HG03520 (cell line): ENCODE measurements around the gene TRIB2.
A peak's percentile ranks its signal among the peaks of the same experiment; 100 is the strongest.
"Not testable (repeated sequence)": the region's sequence is repeated elsewhere in the genome, so short reads cannot be mapped to it uniquely, and the experiment has no call there.

Source experiments
- ATAC-seq: cut with Tn5 transposase; IDR thresholded peaks from one replicate; pipeline ENCODE4 v1.9.1; 2021; ENCODE audit warnings: mild to moderate bottlenecking, moderate library complexity; ENCODE audit not compliant: unreplicated experiment

TRIB2 gene

GRCh38 chr2:12716282-12717190 is at the start of gene TRIB2:
TSS of gene TRIB2 (plus strand) at chr2:12716936. CDS start at chr2:12718308, 1,372 bp downstream.
- peak; percentile 59 for ATAC-seq

GRCh38 chr2:12669036-12669435 is 47.7 kb upstream of the TRIB2 start:
- ATAC-seq, result no peak

- no peak for ATAC-seq
Observed at GRCh38 chr2:12672711-12673315, 43.9 kb upstream of the TRIB2 start.

GRCh38 chr2:12674644-12675328 is 42.0 kb upstream of the TRIB2 start:
- no peak for ATAC-seq

GRCh38 chr2:12675352-12675795 is 41.4 kb upstream of the TRIB2 start:
- no peak for ATAC-seq

DNA sequence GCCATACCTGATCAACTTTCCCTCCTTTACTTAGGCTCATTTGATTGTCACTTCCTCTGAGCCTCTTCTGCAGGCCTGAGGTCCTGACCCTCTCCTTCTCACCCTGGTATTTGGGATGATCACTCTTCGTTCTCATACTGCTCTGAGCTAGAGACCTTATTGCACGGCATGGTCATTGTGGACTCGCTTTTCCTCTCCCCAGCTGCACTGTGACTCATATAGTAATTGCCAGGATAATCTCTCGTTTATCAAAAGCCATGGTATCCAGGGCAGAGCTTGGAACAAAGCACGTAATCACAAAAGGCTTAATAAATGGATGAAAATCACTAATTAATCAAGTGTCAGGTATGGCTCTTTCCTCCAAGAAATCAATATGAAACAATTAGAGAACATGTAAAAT is 40.9 kb upstream of the TRIB2 start:
- ATAC-seq, result no peak

GRCh38 chr2:12676771-12677170 is 40.0 kb upstream of the TRIB2 start:
- no peak for ATAC-seq

DNA sequence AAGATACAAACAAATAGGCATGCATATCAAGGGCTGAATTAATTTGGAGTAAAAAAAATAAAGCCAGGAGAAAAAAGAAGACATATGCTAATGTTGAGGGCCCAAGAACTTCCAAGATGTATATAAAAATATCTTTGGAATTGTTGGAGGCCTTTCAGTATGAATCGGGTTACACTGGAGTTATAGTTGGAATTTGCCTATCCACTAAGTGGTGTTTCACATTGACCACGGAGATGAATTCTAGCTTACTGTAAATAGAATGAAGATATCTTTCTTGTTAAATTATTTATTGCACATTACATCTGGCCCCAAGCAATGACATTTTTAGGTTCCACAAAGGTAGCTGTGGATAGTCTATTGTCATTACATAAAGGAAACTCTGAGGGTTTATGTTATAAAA is 38.5 kb upstream of the TRIB2 start:
- no peak for ATAC-seq

DNA sequence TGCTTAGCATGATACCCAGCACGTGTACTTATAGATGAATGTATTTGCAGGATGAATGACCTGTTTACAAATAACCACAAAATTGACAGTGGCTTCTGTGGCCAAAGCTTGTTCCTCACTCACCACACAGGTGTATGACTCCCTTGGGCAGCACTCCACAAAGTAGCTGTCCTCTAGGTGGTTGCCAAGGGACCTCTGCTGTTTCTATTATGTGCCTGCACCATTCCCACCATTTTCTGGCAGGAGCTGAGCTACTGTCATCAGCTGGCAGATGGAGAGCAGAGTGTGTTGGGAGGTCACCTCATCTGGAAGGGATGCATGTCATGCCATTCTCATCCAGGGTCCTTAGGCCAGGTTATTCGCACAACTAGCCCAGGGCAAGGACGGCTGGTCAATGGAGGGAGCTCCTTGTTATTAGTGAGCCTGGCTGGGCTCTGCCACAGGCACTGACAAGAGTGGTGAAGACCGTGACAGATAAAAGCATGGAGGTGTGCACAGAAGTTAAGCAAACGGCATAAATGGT is 37.1 kb upstream of the TRIB2 start:
- ATAC-seq, result no peak

GRCh38 chr2:12680115-12680514 is 36.6 kb upstream of the TRIB2 start:
- not testable (repeated sequence) for ATAC-seq

DNA sequence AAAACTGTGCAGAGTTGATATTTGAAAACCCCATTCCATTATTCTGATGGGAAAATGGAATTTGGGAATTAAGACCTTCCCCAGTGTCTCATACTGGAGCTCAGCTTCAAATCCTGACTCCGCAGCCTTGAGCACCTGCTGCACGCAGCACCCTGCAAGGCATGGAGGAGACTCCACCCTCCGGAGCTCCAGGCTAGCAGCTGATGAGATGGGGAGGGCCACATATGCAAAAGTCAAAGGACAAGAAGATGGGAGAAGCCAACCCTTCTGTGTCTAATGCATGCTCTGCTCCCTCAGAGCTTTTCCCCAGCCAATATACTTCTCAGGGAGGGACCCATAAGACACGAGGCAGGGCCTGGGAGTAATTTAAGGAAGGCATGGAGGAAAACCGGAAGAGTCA is 34.7 kb upstream of the TRIB2 start:
- no peak for ATAC-seq

GRCh38 chr2:12683457-12684100 is 33.2 kb upstream of the TRIB2 start:
- ATAC-seq, result no peak

GRCh38 chr2:12684471-12684936 is 32.2 kb upstream of the TRIB2 start:
- ATAC-seq, result no peak

DNA sequence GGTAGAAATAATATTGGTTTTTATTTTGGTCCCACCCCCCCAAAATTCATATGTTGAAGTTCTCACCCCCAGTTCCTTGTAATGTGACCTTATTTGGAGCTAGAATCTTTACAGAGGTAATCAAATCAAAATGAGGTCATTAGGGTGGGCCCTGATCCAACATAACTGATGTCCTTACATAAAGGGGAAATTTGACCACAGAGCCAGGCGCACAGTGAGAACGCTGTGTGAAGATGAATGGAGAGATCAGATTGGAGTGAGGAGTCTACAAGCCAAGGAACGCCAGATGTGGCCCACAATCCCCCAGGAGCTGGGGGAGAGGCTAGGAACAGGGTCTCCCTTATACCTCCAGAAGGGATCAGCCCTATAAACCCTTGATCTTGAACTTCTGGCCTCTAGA is 31.6 kb upstream of the TRIB2 start:
- ATAC-seq, result no peak

DNA sequence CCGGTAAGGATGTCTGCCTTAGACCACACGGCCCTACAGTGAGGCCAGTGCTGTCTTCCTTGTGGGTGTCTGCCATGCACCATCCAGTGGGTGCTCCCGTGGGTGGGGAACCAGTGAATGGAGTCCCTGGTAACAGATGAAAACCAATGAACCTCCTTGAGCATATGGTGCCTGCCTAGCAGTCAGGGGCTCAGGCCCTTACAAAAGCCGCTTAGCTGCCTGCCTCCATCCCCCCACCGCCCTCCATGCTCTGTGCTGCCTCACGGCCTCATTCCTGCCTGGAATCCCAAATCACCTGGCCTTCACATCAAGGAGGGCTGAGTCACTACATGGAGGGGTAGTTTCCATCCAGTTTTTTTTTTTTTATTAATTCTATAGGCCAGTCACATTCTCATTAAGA is 30.8 kb upstream of the TRIB2 start:
- ATAC-seq, result no peak

GRCh38 chr2:12686708-12687283 is 29.9 kb upstream of the TRIB2 start:
- ATAC-seq, result no peak

DNA sequence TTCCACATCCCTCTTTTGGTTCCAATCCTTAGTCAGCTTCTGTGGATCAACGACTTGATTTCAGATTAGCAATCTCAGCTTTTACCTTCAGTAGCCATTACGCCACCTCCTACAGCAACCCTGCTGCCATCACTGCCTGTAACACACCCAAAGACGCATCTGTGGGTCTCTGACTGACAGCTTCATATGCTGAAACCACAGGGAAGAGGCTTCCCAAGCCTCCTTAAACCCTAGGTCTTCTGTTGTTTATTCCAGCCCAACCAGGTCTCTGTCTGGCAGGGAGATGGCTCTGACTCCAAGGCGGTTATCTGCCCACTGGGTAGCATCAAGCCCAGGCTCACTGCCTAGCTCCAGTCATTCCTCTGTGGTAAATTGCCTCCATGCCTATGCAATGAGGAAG is 28.6 kb upstream of the TRIB2 start:
- ATAC-seq, result no peak

- ATAC-seq, result no peak
Observed at GRCh38 chr2:12688893-12689292, 27.8 kb upstream of the TRIB2 start.

- no peak for ATAC-seq
Observed at GRCh38 chr2:12693509-12693908, 23.2 kb upstream of the TRIB2 start.

GRCh38 chr2:12694990-12695774 is 21.6 kb upstream of the TRIB2 start:
- ATAC-seq, result peak; percentile 95
